MV-4-11 (cell line): ENCODE results near the gene GNL3.
A peak's percentile ranks its signal among the peaks of the same experiment; 100 is the strongest.

ENCODE experiments used
- DNase-seq: peaks from one replicate; lab custom pipeline; 2025; lab: John Stamatoyannopoulos, UW

GNL3 gene

GRCh38 chr3:52689151-52689550 is 3.3 kb downstream of the GNL3 start:
- no peak for DNase-seq

- DNase-seq = no peak
Observed at GRCh38 chr3:52690560-52690959, 4.7 kb downstream of the GNL3 start.

DNA sequence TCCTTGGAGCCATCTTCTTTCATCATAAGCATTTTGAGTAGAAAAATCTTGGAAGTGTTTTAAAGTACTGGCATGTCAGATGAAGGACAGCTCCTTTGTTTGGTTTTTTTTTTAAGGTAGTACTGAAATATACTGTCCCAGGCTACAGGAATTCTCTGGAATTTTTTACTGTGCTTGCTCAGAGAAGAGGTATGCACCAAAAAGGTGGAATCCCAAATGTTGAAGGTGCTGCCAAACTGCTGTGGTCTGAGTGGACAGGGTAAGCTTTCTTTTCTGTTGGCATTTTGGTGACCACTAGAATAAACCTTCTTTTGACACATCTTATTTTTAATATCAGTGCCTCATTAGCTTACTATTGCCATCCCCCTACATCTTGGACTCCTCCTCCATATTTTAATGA is 7.2 kb downstream of the GNL3 start:
- DNase-seq = no peak

DNA sequence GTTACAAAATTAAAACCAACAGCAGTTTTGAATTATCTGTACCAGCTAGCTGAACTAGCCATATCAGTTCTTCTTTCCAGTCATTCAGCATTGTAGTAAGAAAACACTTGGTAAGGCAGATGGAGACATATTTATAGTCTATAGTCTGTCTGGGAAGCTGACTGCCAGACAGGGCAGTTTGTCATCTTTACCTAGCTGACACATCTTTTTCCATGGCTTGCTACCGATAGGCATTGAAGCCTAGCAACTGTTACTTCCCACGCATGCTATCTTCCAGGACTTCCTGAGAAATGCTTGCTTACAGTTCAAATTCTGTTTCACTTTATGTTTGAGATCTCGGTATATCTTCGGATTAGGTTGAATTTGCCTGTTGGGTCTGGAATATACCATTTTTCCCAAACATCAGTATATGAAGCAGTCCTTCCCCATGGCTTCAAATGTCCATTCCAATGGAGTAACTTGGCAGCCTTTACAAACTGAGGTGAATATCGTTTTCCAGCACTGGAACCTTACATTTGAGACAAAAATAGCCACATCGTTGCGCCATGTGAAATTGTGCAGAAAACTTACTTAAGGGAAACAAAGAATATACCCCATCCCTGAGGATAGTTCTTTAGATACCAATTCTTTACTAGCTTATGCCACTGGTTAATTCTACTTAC is 8.8 kb downstream of the GNL3 start:
- DNase-seq = no peak

GRCh38 chr3:52695798-52696671 is 10.2 kb downstream of the GNL3 start:
- no peak for DNase-seq

DNA sequence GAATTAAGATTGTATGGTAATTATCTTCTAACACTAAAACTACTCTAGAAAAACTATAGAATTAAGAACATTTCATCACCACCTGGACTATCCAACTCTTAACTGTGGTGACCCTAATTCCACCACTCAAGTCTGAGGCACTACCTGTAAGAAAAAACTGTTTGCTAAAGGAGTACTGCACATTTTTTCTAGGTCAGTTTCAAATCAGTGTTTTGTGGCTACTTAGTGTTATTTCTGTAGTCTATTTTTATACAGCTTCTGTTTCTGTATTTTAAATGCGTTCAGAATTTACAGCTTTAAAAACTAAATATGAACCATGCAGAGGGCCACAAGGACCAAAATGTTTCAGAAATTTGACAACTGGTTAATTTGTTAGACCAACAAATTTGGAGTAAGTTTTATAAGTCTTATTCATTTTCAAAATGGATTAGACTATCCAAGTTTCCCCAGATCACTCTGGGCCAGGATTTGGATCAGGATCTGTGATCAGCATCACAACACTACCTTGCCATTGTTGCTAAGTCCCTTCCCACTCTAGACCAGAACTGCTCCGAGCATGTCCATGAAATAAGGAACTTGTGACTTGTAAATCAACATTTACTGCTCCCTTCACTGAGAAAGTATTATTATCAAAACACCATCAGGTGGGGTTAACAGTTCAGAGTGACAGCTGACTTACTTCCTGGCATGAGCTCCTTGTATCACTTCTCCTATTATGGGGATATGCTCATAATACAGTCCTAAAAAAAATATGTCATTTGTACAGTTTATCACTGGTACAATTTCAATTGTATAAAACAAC is 11.2 kb downstream of the GNL3 start:
- peak; percentile 62 for DNase-seq

GRCh38 chr3:52697632-52697965 is 11.8 kb downstream of the GNL3 start:
- no peak for DNase-seq

- DNase-seq = peak; percentile 41
Observed at GRCh38 chr3:52703341-52703740, 17.5 kb downstream of the GNL3 start.

DNA sequence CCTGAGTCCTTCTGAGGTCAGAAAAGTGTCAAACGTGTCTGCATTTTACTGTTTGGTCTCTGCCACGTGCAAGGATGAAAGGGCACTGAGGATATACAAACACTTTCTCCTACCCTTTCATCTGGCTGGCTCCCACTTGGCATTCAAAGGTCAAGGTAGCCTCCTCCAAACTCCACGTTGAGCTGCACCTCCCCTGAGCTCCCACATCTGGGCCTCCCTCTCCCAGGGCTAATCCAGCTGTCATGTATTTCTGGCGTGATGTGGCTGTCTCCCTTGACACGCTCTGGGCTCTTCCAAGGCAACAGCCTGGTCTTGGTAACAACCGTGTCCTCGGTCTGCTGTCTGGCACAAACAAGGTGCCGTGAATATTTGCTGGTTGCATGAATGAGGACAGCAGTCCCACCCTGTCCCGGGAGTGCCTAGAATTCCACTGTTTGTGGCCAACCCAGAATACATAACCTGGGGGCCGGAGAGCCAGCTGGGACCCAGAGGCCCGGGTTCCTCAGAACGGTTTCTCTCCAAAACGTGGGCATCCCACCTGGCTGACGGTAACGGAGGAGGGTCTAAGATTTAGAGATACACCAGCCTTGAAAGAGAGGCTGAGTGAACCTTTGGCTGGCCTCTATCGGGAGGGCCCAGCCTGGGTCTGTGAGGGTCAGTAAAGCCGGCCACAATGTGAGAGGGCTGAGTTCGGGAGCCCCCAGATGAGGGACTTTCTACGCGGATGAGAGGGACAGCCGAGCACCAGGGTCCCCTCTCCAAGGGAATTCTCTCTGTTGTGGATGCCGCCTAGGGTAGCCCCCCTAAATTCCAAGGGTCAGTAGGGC is 19.0 kb downstream of the GNL3 start:
- DNase-seq = peak; percentile 42

DNA sequence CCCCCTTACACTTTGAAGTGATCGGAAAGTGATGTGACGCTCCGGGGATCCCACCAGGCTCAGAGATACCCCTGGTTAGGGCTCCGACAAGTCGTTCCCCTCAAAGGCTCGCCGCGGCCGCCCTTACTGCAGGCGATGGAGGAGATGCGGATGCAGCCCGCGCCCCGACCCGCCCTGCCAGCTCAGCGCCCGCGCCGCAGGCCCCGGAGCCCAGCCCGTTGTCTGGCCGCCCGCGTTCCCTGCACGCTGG is 19.5 kb downstream of the GNL3 start:
- DNase-seq = no peak

DNA sequence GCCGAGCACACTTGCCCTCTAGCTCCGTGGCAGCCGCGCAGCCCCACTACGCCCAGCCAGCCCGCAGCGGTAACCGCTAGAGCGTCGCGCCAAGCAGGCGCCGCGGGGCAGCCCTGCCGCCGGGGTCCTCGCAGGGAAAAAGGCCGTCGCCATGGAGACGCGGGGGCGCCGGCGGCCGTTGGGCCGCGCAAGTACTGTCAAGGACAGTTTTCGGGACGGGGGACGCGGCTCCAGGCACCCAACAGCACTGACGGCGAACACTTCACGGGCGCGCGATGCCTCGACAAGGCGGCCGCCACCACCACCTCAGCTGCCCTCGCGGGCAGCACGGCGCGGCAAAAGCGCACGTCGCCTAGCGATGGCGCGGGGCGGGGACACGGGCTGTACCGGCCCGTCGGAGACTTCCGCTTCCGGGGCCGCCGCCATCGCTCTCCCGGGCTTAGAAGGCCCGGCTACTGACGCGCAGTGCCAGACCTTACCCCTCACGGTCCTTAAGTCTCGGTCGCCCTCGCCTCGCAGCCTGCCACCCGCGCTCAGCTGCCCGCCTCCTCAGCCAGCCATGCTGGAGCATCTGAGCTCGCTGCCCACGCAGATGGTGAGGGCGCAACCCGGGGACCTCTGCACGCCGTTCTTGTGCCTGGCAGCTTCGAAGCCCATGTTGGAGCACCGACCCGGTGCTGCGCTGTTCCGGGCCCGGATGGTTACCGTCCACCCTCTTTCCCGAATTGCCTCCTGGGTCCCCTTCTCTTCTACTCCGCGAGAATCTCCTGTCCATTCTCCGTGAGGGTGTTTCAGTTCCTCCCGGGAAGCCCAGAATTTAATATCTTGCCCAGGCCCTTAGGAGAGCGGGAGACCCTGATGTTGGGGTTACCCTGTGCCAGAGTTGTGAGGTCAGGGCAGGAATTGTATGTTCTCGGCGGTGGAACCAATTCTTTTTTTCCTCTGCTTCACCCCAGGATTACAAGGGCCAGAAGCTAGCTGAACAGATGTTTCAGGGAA is 20.2 kb downstream of the GNL3 start, which contains the start of the genes GLT8D1 and SPCS1:
Gene GLT8D1 (minus strand): TSS at position 104 of the 999 bp plus-strand sequence. CDS start 5,331 bp downstream, outside the sequence.
Gene SPCS1 (plus strand): TSS at position 419 of the 999 bp plus-strand sequence. CDS start 141 bp downstream, at position 560.
- peak; percentile 80 for DNase-seq

DNA sequence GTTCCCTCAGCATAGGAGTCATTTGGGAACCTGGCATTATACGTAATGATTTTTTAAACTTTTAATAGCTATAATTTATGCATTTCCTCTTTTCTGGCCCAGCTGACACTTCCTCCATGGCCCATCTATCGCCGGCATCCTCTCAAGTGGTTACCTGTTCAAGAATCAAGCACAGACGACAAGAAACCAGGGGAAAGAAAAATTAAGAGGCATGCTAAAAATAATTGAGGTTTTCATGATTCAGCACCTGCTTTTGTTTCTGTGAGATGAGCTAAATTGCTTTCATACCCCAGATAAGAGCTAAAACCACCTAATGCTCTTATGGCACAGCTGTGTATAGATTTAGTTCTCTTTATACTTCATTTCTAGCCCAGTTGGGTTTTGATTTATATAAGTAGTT is 21.8 kb downstream of the GNL3 start:
- DNase-seq = peak; percentile 10

- DNase-seq = peak; percentile 11
Observed at GRCh38 chr3:52710512-52710911, 24.7 kb downstream of the GNL3 start.

- no peak for DNase-seq
Observed at GRCh38 chr3:52712291-52713212, 26.7 kb downstream of the GNL3 start.

DNA sequence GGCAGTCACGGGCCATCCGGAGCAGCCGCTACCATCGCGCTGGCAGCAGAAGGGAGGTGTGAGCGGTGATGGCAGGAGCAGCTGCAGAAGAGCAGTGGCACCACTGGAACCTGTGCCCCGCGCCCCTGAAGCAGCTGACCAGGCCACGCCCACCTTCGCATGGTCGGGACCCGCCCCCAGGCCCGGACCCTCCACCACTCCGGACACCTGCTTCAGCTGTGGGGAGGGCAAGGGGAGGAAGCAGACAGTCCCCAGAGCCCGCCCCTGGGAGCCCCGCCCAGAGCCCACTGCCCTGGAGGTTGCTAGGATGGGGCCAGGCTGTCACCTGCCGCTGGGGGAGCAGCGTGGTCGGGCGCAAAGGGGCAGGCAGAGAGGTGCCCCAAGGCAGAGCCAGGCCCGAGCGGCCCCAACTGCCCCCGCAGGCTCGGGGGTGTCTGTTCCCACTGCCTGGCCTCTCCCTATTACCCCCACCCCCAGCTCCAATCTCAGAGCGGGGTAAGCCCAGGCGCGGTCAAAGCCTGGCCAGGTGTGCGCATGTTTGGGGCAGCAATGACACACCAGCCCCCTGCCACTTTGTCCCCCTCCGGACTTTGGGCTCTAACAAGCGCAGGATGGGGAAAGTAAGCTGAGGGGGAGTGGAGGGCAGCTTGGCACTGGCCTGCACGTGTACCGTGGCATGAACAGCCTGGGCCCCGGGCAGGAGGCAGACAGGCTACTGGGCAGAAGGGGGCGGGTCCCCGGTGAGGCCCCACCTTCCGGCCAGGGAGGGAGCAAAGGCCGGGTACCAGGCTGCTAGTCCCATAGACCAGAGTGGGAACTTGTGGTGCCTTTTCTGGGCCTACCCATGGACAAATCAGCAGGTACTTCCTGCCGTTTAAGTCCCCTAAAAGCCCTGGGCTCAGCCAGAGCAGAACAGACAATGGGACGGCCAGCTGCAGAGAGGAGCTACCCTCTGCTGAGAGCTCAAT is 28.8 kb downstream of the GNL3 start:
- DNase-seq = peak; percentile 15

- peak; percentile 64 for DNase-seq
Observed at GRCh38 chr3:52715714-52716305, 30.0 kb downstream of the GNL3 start.

- no peak for DNase-seq
Observed at GRCh38 chr3:52719618-52720017, 33.8 kb downstream of the GNL3 start.
